ENCODE results near the gene SNAPC1. TPM values are rescaled to one million over a fixed set of nuclear protein-coding genes. Genes with fewer than 3 reads are reported as not detected.
"Not testable (repeated sequence)": the region's sequence is repeated elsewhere in the genome, so short reads cannot be mapped to it uniquely, and the experiment has no call there.

SNAPC1 gene
- total RNA-seq, 2 donors from 2014 or later = 1.3 to 3.0 TPM

- Histone ChIP-seq H3K27me3 (no peaks in the 10 kb centered on the region), H3K36me3 (no peaks in the 10 kb centered on the region), H3K27ac (peak overlapping the region; percentile 81), H3K4me1 (no peaks in the 10 kb centered on the region), H3K9me3 (no peaks in the 10 kb centered on the region), H3K9ac (ENCODE audit: low read depth in 2 of 2, low read length in 2 of 2) (peak overlapping the region; percentile 70 to 87), H3K4me3 (peak overlapping the region; percentile 49)
- no peak for DNase-seq
- intact Hi-C loops (cut with DNase I) = loop anchor here (2.0 kb wide), 1 partner anchor 55 kb away; no protein-coding TSS in a partner anchor
- TF ChIP-seq CTCF (IDR thresholded peaks at IDR 0.05) = no peak
These were observed 10.7 kb upstream of the SNAPC1 start for GRCh38 chr14:61751475-61751989.

- intact Hi-C loops (cut with DNase I) = no loop called here
- Histone ChIP-seq H3K4me3 (no peak overlapping the region), H3K9ac (ENCODE audit: low read depth in 2 of 2, low read length in 2 of 2) (no peak overlapping the region), H3K9me3 (no peaks in the 10 kb centered on the region), H3K27ac (no peak overlapping the region), H3K36me3 (no peaks in the 10 kb centered on the region), H3K27me3 (no peaks in the 10 kb centered on the region), H3K4me1 (no peaks in the 10 kb centered on the region)
- DNase-seq = no peak
- TF ChIP-seq CTCF (IDR thresholded peaks at IDR 0.05) = no peak
These were observed 9.6 kb upstream of the SNAPC1 start for GRCh38 chr14:61752626-61753025.

- intact Hi-C loops (cut with DNase I) = no loop called here
- DNase-seq = no peak
- Histone ChIP-seq H3K4me3 (no peak overlapping the region), H3K4me1 (no peaks in the 10 kb centered on the region), H3K36me3 (no peaks in the 10 kb centered on the region), H3K27ac (no peak overlapping the region), H3K9ac (ENCODE audit: low read depth in 2 of 2, low read length in 2 of 2) (no peak overlapping the region), H3K9me3 (no peaks in the 10 kb centered on the region), H3K27me3 (no peaks in the 10 kb centered on the region)
- TF ChIP-seq CTCF (IDR thresholded peaks at IDR 0.05) = no peak
These were observed 8.6 kb upstream of the SNAPC1 start for GRCh38 chr14:61753631-61754030.

- no peak overlapping the region for H3K27ac ChIP-seq
- no peaks in the 10 kb centered on the region for H3K36me3 ChIP-seq
- H3K9ac ChIP-seq (ENCODE audit: low read depth in 2 of 2, low read length in 2 of 2) = no peak overlapping the region
- H3K4me3 ChIP-seq = no peak overlapping the region
- no peaks in the 10 kb centered on the region for H3K9me3 ChIP-seq
- H3K4me1 ChIP-seq = no peaks in the 10 kb centered on the region
- H3K27me3 ChIP-seq = no peaks in the 10 kb centered on the region
- intact Hi-C loops (cut with DNase I) = no loop called here
- no peak for TF ChIP-seq CTCF (IDR thresholded peaks at IDR 0.05)
- DNase-seq = no peak
These were observed 7.4 kb upstream of the SNAPC1 start for GRCh38 chr14:61754627-61755381.

GRCh38 chr14:61755382-61755742, 6.9 kb upstream of the SNAPC1 start:
- H3K9ac ChIP-seq (ENCODE audit: low read depth in 2 of 2, low read length in 2 of 2); H3K4me1 ChIP-seq; H3K27ac ChIP-seq; intact Hi-C loops (cut with DNase I); H3K9me3 ChIP-seq; DNase-seq; H3K36me3 ChIP-seq; H3K27me3 ChIP-seq; H3K4me3 ChIP-seq: not testable (repeated sequence)

- intact Hi-C loops (cut with DNase I) = no loop called here
- TF ChIP-seq CTCF (IDR thresholded peaks at IDR 0.05) = no peak
- H3K9ac ChIP-seq (ENCODE audit: low read depth in 2 of 2, low read length in 2 of 2) = no peak overlapping the region
- no peaks in the 10 kb centered on the region for H3K4me1 ChIP-seq
- no peak overlapping the region for H3K4me3 ChIP-seq
- DNase-seq = no peak
- no peaks in the 10 kb centered on the region for H3K27me3 ChIP-seq
- no peaks in the 10 kb centered on the region for H3K36me3 ChIP-seq
- no peaks in the 10 kb centered on the region for H3K9me3 ChIP-seq
- no peak overlapping the region for H3K27ac ChIP-seq
These were observed 6.1 kb upstream of the SNAPC1 start for GRCh38 chr14:61756135-61756534.
